ENCODE data around the gene NACC1. TPM values are rescaled to one million over a fixed set of nuclear protein-coding genes. Genes with fewer than 3 reads are reported as not detected.

Gene NACC1
- total RNA-seq, 3 donors from 2014 or later (not counting 1 experiment from before 2014, with no cell fraction given) = 41.2 to 48.7 (median 43.4) TPM

DNA sequence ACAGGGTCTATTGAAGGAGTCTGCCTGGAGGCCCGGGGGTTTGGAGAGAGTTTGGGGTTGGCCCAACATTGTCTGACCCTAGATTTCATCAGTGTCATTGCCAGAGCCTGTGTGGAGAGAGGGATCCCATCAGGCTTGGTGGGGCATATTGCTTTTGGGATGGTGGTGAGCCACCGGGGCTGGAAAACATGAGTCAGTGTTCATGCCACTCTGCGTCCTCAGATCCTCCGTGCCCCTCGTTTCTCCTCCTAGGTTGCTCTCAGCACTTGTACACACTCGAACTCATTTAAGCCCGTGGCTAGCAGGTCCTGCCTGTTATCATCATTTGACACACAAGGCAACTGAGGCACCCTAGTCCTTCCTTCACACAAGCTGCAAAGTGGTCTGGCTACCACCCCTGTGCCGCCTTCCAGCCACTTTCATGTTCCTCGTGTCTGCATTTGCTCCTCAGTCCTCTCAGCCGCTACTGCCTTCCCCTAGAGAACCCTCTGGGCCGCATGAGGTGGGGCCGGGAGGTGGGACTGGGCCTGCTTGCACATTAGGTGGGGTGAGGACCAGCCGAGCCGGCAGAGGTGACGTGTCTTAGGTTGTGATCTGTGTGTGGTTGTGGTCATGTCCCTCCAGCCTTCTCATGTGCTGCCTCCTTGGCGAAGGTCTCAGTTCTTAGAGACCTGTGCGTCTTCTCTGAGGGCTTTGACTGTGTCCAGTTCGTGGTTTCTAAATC, 3.6 kb downstream of the NACC1 start:
- H3K27ac ChIP-seq (ENCODE audit: low read length) = peak overlapping the region; percentile 63
- peak overlapping the region; percentile 87 to 89 for H3K27ac Mint-ChIP-seq

DNA sequence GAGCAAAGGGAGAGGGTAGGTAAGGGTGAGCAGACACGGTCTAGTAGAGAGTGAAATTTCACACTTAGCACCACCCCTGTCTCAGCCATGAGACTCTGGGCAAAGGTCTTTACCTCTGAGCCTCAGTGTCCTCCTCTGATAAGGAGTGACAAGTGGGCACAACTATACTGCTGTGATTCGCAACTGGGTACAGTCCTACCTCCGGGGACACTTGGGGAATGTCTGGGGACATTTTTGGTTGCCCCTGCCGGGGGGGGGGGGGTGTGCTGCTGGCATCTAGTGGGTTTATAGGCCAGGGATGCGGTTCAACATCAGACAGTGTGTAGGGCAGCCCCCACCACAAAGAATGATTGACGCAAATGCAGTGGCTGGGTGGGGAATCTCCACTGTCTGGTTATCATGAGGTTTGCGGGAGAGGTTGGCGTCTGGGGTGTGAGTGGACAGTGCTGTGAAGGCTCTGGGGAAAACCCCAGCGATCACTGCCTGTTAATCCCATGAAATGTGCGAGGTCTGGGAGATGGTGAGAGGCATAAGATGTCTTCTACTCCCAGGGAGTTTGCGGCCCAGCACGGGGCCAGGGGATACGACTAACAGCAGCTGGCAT, 4.3 kb downstream of the NACC1 start:
- Mint-ChIP-seq H3K27ac (peak overlapping the region; percentile 87 to 89), H3K36me3 (no peaks in the 10 kb centered on the region), H3K4me3 (peak overlapping the region; percentile 66), H3K27me3 (ENCODE audit: low read depth in 2 of 2) (no peaks in the 10 kb centered on the region), H3K4me1 (peaks cover 42 to 58% of the 10 kb centered on the region in 2 donors), H3K9me3 (no peaks in the 10 kb centered on the region)
- Histone ChIP-seq H3K4me3 (ENCODE audit: low read length) (no peak overlapping the region), H3K36me3 (ENCODE audit: control insufficient read depth, insufficient read depth, low read length) (peaks cover 5% of the 10 kb centered on the region), H3K27ac (ENCODE audit: low read length) (peak overlapping the region; percentile 63), H3K9me3 (ENCODE audit: control insufficient read depth, insufficient read depth, low read length) (no peaks in the 10 kb centered on the region), H3K27me3 (ENCODE audit: control insufficient read depth, insufficient read depth, low read length) (no peaks in the 10 kb centered on the region), H3K4me1 (ENCODE audit: control insufficient read depth, insufficient read depth, low read length) (peaks cover 52% of the 10 kb centered on the region)
- ATAC-seq (peak; percentile 38 to 60 (median 51)), DNase-seq (peak; percentile 55 to 60)
- WGBS (ENCODE audit: insufficient coverage) = 44% methylated on average over 12 of the region's 13 CpGs
- TF ChIP-seq, protein P1, sequence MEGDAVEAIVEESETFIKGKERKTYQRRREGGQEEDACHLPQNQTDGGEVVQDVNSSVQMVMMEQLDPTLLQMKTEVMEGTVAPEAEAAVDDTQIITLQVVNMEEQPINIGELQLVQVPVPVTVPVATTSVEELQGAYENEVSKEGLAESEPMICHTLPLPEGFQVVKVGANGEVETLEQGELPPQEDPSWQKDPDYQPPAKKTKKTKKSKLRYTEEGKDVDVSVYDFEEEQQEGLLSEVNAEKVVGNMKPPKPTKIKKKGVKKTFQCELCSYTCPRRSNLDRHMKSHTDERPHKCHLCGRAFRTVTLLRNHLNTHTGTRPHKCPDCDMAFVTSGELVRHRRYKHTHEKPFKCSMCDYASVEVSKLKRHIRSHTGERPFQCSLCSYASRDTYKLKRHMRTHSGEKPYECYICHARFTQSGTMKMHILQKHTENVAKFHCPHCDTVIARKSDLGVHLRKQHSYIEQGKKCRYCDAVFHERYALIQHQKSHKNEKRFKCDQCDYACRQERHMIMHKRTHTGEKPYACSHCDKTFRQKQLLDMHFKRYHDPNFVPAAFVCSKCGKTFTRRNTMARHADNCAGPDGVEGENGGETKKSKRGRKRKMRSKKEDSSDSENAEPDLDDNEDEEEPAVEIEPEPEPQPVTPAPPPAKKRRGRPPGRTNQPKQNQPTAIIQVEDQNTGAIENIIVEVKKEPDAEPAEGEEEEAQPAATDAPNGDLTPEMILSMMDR (IDR thresholded peaks at IDR 0.05) = no peak
- intact Hi-C loops (cut with micrococcal nuclease) = no loop called here

More for the DNA sequence above, 3.6 kb downstream of the NACC1 start:
- no peaks in the 10 kb centered on the region for H3K9me3 Mint-ChIP-seq
- intact Hi-C loops (cut with micrococcal nuclease) = no loop called here
- no peaks in the 10 kb centered on the region for H3K27me3 Mint-ChIP-seq (ENCODE audit: low read depth in 2 of 2)
- ATAC-seq (peak; percentile 39 to 50 (median 47)), DNase-seq (peak; percentile 47 to 48)
- 42% methylated on average over 18 of the region's 18 CpGs for WGBS (ENCODE audit: insufficient coverage)
- H3K36me3 Mint-ChIP-seq = no peaks in the 10 kb centered on the region
- H3K4me3 ChIP-seq (ENCODE audit: low read length) = no peak overlapping the region
- peaks cover 5% of the 10 kb centered on the region for H3K36me3 ChIP-seq (ENCODE audit: control insufficient read depth, insufficient read depth, low read length)
- peaks cover 57% of the 10 kb centered on the region for H3K4me1 ChIP-seq (ENCODE audit: control insufficient read depth, insufficient read depth, low read length)
- H3K4me3 Mint-ChIP-seq = peak overlapping the region; percentile 66
- H3K27me3 ChIP-seq (ENCODE audit: control insufficient read depth, insufficient read depth, low read length) = no peaks in the 10 kb centered on the region
- H3K9me3 ChIP-seq (ENCODE audit: control insufficient read depth, insufficient read depth, low read length) = no peaks in the 10 kb centered on the region
- TF ChIP-seq, protein P1 (IDR thresholded peaks at IDR 0.05) = no peak
- H3K4me1 Mint-ChIP-seq = peaks cover 48 to 64% of the 10 kb centered on the region in 2 donors

DNA sequence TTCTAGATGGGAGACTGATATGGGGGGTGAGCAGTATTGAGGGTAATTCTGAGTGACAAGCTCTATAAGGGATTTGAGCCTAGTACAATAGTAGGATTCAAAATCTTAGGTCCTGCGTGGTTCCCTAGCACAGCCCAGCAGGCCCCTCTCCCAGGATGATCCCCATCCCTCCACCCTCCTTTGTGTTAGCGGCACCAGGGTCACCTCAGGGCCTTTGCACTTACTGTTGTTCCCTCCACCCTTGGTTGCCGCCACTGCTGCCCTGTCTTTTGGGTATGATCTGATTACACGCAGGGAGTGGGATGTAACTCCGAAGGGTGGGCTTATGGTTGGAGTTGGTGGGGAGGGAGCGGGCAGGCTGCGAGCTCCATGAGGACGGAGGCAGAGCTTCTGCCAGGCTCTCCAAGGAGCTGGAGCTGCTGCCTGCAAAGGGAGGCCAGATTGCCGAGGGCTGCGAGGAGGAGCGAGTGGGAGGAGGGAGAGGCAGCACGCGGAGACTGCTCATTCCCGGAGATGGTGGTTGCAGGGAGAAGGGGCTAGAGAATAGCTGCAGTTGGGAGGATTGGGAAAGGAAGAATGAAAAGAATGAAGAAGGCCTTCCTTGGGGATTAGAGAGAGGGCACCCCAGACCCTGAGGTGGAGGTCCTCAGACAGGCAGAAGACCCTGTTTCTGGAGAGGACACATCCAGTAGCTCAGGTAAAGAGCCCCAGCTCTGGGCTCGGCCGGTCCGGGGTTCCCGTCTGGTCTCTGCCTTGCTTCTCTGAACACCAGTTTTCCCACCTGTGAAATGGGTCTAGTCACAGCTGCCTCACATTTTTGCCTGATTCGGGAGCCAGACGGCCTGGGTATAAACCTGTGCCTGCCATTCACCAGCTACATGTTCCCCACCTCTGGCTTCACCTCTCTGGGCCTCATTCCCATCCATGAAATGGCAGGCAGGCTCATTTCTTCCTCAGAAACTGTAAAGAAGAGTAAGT, 5.2 kb downstream of the NACC1 start:
- H3K27ac Mint-ChIP-seq = peak overlapping the region; percentile 87 to 89
- Histone ChIP-seq H3K36me3 (ENCODE audit: control insufficient read depth, insufficient read depth, low read length) (peaks cover 5% of the 10 kb centered on the region), H3K9me3 (ENCODE audit: control insufficient read depth, insufficient read depth, low read length) (no peaks in the 10 kb centered on the region), H3K27me3 (ENCODE audit: control insufficient read depth, insufficient read depth, low read length) (no peaks in the 10 kb centered on the region), H3K4me3 (ENCODE audit: low read length) (no peak overlapping the region), H3K4me1 (ENCODE audit: control insufficient read depth, insufficient read depth, low read length) (peaks cover 47% of the 10 kb centered on the region), H3K27ac (ENCODE audit: low read length) (no peak overlapping the region)
- no peak overlapping the region for H3K4me3 Mint-ChIP-seq
- ATAC-seq (no peak), DNase-seq (no peak)
- no peaks in the 10 kb centered on the region for H3K27me3 Mint-ChIP-seq (ENCODE audit: low read depth in 2 of 2)
- TF ChIP-seq, protein P1 (IDR thresholded peaks at IDR 0.05) = no peak
- 95% methylated on average over 20 of the region's 20 CpGs for WGBS (ENCODE audit: insufficient coverage)
- H3K36me3 Mint-ChIP-seq = no peaks in the 10 kb centered on the region
- H3K4me1 Mint-ChIP-seq = peaks cover 41 to 57% of the 10 kb centered on the region in 2 donors
- intact Hi-C loops (cut with micrococcal nuclease) = no loop called here
- no peaks in the 10 kb centered on the region for H3K9me3 Mint-ChIP-seq
